ENCODE measurements around the gene ATP5F1D.

Gene ATP5F1D

DNA sequence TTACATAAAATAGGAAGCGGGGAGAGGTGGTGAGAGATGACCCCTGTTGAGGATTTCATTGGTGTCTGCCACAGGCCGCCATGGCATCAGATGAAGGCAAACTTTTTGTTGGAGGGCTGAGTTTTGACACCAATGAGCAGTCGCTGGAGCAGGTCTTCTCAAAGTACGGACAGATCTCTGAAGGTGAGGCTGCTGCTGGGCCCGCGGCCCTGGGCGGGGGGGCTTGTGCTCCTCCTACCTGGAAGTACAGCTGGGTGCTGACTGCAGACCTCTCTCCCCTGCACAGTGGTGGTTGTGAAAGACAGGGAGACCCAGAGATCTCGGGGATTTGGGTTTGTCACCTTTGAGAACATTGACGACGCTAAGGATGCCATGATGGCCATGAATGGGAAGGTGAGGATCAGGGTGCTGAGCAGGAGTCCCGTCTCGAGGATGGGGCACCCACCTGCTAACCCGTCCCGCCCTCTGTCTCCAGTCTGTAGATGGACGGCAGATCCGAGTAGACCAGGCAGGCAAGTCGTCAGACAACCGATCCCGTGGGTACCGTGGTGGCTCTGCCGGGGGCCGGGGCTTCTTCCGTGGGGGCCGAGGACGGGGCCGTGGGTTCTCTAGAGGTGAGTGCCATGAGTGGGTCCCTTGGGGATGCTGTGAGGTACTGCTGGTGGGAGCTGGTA, 29.4 kb downstream of the ATP5F1D start:
- no peak for DNase-seq

DNA sequence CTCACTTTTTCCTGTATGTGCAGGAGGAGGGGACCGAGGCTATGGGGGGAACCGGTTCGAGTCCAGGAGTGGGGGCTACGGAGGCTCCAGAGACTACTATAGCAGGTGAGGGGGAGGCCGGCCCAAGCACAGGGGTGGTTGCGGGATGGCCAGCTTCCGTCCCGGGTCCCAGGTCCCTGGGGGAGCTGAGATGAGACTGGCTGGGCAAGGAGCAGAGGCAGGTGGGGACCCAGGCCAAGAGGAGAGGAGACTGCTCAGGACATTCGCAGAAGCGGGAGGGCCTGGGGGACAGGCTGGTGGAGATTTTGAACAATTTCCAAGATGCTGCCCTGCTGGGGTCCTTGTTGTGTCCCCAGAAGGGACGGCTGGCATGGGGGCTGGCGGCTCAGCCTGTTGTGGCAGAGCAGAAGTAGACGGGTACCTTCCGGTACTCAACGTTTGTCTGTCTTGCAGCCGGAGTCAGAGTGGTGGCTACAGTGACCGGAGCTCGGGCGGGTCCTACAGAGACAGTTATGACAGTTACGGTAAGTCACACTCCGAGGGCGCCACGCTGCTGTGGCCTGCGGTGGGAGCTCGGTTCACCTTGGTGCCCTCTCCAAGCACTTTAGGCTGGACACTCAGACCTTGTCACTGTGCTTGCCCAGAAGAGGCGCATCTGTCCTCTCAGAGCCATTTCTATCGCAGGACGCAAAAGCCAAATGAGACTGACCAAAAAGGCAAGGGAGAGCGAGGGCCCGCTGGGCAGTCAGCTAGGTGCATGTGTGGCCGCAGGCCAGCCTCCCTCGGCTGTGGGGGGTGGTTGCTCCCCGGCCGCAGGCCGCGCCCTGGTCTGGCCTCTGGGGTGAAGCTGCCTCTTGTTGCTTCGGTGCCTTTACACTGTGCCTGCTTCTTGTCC, 30.2 kb downstream of the ATP5F1D start:
- DNase-seq: no peak

DNA sequence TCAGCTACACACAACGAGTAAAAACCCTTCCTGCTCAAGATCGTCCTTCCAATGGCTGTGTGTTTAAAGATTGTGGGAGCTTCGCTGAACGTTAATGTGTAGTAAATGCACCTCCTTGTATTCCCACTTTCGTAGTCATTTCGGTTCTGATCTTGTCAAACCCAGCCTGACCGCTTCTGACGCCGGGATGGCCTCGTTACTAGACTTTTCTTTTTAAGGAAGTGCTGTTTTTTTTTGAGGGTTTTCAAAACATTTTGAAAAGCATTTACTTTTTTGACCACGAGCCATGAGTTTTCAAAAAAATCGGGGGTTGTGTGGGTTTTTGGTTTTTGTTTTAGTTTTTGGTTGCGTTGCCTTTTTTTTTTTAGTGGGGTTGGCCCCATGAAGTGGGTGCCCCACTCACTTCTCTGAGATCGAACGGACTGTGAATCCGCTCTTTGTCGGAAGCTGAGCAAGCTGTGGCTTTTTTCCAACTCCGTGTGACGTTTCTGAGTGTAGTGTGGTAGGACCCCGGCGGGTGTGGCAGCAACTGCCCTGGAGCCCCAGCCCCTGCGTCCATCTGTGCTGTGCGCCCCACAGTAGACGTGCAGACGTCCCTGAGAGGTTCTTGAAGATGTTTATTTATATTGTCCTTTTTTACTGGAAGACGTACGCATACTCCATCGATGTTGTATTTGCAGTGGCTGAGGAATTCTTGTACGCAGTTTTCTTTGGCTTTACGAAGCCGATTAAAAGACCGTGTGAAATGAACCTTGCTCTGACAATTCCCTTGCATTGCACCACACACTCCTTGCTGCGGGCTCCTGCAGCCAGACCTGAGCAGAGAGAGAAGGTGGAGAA, 31.1 kb downstream of the ATP5F1D start:
- DNase-seq: no peak

DNA sequence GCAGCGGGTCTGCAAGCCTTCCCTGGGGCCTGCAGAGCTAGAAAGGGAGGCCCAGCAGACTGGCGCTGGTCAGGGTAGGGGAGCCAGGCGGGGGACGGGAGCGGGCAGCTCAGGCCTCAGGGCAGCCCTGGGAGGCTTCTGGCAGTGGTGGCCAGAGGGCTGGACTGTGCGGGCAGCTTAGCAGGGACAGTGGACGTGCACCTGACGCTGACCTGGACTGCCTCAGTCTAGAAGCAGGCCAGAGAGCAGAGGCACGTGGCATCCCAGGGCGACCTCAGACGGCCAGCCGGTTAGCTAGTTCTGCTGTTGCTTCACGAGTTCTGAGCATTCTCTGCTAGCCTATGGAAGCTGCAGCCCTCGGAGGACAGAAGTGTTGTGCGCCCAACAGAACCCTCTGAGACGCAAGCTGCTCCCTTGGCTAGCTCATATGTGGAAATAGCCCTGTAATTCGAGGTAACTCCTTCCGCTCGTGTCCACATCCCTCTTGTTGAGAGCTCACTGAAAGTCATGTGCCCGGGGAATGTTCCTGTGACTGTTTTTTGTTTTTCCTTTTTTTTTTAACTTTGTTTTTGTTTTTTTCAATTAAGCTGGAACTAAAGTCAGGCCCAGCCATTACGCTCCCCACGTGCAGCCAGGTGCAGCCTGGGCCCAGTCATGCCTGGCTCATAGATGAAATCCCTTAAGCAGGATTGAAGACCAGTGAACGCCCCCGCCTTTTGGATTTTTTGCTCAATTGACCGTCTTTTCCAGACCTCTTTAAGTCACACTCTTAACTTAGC, 31.9 kb downstream of the ATP5F1D start:
- no peak for DNase-seq

DNA sequence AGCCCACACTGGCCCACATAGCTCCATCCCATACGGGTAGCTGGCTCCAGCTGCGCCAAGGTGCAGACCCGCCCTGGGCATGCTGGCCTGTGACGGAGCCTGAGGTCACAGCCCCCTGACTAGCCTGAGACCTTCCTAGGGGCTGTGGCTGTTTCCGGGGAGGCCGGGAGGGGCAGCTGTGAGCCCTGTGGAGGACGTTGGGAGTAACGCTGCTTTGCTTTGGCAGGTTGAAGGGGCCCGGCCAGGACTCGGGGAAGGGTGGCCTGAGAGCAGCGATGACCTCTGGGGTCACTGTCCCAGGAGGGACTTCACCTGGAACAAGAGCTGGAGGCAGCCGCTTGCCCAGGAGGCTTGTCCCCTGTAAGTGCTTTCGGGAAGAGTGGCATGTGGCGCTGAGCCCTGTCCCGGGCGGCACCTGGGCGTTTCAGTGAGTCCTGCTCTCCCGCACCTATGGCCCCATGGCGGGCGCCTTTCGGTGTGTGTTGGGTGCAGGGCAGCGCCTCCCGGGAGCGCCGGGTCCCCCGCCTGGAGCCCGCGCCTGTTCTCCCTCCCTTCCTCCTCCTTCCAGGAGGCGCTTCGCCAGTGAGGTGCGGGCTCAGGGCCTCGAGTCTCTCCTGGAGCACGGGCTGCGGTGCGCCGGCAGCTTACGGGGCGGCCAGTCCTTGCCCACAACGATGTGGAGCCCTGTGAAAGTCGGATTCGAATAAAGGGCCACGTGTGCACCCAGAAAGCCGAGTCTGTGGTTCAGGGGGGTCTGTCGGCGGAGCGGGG, 32.7 kb downstream of the ATP5F1D start:
- DNase-seq: no peak

DNA sequence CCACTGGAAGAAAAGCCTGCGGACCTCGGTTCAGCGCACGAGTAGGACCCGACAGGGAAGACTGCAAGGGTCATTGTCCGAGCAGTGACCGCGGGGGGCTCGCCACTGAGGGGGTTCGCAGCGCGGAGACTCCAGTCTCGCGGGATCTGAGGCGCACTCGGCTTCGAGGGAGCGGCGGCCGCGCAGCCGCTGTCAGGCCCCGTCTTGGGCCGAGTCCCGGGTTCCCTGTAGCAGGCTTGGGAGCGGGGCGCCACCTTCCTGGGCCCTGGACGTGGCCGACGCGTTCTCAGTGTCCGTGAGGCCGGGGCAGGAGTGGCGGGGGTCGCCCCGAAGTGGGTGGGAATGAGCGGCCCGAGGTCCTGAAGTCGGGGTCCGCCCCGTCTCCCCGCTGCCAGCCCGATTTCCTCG, 33.3 kb downstream of the ATP5F1D start:
- DNase-seq: no peak

DNA sequence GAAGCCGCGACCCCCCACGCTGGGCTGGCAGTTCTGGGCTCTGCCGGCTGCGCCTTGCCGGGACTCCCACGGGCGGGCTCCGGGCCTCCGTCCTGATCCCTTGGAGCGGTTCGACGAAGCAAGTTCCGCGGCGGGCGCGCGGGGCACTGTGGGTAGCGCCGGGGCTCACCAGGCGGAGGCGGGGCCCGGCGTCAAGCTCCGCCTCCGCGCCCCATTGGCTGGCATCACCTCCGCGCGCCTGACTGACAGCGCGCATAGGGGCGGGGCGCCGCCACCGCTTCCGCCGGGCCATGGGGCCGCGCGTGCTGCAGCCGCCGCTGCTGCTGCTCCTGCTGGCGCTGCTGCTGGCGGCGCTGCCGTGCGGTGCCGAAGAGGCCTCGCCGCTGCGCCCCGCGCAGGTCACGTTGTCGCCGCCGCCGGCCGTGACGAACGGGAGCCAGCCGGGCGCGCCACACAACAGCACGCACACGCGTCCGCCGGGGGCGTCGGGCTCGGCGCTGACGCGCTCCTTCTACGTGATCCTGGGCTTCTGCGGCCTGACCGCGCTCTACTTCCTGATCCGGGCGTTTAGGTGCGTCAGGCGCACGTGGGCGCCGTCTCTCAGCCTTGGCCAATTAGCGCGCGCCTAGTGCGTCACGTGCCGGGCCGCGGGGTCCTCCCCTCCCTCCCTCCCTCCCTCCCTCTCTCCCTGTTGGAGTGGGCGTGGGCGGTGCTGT, 33.9 kb downstream of the ATP5F1D start, which contains the start of gene FAM174C:
FAM174C (plus strand) TSS at position 271 of the 716 bp plus-strand sequence; CDS start at position 291, 20 bp downstream.
- DNase-seq: peak; percentile 91 to 99 (median 96)

DNA sequence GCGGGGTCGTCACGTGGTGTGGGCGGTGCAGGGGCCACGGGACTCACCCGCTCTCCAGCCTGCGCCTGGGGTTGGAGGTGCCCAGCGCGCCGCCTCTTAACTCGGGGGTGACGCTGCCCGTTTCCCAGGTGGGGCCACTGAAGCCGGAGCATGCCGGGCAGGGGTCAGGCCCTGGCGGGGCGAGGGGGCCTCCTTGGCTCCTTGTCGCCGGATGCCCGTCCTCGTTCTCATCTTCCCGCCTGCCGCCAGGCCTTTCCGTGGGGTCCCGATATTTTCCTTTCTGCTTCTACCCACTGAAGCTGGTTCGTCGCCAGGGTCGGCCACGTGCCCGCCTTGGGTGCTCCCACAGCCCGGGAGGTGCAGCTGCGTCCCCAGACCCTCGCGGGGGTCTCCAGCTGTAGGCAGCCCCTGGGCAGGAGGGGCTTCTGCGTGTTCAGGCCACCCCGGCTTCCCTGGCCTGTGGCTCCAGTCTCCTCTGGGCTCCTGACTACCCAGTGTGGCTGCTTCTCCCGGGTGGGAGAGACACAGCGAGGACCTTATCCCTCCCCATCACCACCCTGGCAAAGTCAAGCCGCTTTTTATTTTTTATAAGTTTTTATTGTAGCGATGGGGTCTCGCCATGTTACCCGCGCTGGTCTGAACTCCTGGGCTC, 34.6 kb downstream of the ATP5F1D start:
- no peak for DNase-seq

DNA sequence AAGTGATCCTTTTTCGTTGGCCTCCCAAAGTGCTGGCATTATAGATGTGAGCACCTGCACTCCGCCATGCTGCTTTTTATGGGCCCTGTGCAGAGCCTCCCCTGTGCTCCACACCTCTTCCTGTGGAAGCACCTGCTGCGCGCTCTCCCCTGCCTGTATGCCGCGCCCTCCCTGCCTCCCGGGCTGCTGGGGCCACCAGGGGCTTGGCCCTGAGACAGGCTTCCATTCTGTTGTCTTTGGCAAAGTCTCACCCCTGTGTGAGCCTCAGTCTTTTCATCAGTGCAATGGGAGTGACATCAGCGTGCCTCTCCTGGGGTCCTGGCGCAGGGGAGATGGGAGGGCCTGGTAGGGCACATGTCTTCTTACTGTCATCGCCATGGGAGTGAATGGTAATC, 35.1 kb downstream of the ATP5F1D start:
- peak in 2 of 5 experiments; percentile 29 to 64 for DNase-seq

DNA sequence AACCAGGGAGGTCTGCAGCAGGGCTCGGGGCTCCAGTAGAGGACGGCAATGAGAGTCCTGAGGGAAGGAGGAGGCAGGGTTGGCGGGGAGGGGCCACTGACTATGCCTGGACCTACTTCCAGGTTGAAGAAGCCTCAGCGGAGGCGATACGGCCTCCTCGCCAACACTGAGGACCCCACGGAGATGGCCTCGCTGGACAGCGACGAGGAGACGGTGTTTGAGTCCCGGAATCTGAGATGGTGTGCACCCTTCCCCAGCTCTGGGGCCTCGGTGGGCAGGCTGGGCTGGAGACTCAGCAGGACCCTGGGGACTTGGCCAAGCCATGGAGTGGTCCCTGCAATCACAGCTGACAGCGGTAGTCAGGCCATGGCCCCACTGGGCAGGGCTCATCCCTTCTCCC, 35.5 kb downstream of the ATP5F1D start:
- no peak for DNase-seq

DNA sequence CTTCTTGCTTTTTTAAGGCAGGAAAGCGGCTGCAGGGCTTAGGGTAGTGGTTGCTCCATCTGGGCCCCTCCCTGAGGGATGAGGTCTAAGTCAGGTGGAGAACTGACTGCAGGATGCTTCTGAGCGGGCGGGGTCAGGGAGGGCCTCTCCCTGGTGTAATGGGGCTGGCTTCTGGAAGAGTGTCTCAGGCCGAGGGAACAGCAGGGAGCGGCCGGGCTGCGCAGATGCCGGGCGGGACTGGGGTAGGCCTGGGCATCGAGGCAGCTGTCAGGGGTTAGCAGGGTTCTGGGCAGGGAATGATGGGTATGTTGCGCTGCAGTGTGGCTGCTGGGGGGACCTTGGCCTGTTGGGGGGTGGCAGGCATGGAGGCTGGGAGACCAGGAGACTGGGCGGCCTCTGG, 36.5 kb downstream of the ATP5F1D start:
- DNase-seq: no peak

DNA sequence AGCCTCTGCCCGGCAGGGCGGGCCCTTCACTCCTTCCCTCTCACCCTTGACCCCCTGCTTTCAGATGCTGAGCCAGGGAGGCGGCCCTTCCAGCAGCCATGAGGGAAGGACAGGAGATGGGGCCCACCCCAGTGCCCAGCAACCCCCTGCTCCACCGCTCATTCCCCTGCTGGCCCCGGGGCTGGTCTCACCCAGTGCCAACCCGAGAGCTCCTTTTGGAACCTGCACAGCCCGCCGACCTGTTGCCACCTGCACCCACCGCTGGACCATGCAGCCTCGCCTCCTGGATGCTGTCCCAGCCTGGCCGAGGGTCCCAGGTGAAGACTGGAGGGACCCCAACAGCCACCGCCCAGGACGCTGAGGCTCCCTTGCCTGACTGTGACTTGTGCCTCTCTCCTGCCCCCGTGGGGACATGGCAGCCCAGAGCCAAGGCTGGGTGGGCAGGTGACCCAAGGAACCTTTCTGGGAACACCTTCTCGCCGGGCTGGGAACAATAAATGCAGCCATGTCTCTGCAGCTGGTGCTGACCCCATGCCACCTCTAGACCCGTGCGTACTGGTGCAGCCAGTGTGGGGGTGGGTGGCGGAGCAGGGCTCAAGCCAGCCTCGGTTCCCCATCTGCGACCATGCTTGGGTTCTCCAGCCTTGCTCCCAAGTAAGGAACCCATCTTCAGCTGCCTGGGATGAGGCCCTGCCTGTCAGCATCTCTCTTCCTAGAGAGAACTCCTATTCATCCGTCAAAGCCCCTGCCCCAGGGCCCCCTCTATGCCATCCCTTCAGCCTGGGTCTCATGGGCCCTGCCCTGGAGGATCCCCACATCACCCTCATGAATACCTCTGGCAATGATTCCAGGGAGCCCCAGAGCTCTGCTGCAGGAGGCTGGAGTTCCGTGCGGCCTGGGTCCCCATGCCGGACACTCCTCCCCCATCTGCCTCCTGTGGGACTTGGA, 37.4 kb downstream of the ATP5F1D start:
- no peak for DNase-seq

DNA sequence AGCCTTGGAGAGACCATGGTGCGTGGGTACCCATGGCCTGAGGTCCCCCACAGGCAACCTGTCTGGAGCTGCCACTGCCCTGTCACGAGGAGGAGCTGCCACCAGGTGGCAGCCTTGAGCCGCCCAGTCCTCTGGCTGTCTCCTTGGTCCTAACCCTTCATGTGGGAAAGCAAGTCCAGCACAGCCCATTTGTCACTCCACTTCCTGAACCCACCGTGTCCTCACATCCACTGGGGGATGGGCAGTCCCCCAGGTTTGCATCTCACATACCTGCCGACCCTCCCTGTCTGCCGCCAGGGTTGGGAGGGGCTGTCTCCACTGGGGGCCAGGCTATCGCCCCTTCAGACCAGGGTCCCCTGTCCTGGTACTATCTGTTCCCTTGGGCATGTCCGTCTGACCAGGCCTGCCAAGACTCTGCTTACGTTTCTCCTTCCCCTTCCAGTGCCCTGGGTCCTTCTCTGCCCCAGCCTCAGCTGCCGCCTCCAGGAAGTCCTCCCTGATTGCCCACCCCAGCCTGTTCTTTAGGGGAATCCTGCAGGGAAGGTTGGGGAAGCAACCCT, 38.3 kb downstream of the ATP5F1D start:
- DNase-seq: peak; percentile 54 to 75 (median 67)

DNA sequence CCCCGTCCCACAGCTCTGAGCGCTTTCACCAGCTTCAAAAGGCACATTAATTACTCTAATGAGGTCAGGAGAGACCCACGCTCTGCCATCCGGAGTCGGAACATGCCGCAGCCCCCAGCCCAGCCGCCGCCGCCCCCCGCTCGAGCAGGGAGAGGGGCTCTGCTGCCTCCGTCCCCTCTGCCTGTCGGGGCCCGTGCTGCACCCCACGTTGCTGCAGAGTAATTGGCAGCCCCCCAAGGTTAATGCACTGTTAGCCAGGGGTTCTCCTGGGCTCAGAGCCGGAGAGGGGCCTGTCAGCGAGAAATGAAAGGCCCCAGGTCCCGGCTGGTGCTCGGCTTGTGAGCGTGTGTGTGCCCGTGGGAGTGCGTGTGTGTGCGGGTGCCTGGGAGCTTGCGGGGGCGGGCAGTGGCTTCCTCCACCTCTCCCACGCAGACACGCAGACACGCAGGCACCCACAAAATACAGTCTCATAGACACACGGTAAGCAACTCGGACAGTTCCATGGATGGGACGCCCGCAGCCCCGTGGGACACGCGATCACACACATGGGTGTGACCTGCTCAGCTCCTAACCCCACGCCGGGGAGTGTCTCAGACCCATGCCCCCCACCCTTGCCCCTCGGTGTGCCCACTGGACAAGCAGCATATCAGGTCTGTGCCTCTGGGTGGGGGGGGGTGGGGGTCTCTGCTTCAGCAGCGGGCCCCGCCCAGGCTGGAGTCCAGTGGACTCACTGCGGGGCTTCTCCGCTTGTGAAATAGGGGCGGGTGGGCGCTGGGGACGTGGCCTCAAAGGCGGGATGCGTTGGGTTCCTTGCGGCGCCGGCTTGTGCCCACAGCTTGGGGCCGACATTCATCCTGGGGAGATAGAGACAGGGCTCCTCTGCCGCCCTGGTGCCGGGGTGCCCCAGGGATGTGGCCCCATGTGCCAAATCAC, 39.4 kb downstream of the ATP5F1D start:
- no peak for DNase-seq

DNA sequence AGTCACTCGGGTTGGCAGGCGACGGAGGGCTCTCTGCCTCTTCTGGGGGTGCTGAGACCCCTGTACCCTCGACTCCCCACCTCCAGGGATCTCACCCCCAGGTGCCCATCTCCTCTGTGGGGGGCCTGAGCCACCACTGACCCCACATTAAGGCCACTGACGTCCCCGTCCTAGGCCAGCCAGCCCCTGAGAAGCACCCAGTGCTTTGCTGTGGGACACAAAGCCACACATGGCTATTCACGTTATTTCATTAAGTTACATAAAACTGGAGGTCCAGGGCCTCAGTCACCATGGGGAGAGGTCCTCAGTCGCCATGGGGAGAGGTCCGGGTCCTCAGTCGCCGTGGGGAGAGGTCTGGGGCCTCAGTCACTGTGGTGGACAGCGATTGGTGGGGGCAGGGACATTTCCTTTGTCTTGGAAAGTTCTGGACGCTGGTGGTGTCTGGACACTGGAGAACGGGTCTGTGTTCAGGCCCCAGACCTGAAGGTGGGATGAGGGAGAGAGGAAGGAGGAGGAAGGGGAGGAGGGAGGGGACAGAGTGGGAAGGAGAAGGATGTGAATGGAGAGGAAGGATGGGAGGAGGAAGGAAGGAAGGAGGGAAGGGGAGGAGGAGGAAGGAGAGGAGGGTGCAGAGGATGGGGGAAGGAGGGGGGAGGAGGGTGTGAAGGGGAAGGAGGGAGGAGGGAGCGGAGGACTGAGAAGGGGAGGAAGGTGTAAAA, 40.2 kb downstream of the ATP5F1D start:
- no peak for DNase-seq

DNA sequence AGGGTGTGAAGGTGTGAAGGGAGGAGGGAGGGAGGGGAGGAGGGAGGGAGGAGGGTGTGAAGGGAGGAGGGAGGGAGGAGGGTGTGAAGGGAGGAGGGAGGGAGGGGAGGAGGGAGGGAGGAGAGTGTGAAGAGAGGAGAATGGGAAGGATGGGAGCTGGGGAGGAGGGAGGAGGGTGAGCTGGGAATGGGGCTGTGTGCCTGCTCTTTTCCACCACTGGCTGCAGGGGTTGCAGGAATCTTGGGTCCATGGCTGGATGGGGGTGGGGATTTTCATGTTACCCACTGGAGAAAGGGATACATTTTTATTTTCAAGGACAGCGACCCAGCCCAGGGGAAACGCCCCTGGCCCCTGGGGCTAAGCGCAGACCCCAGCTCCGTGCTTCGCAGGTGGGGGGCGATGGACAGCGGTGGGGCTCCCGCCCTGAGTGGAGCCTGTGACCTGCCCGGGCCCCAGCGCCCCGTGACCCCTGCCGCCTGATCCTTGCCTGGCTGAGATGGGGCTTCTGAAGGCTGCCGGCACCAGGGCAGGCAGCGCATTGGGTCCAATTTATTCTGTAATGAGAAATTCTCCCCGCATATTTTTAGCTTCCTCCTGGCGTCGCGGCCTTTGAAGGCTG, 41.1 kb downstream of the ATP5F1D start:
- DNase-seq: no peak

Measured in T-helper 2 cell (primary cell).